GM23338 (cell line): ENCODE results near the gene PLD1. TPM values are rescaled to one million over a fixed set of nuclear protein-coding genes. Genes with fewer than 3 reads are reported as not detected.

Experiments used
- ATAC-seq: fragments of 200-7000 bp; cut with Tn5 transposase; 3 replicates; pipeline ENCODE4 v1.9.1; 2020
- DNase-seq: peaks from one replicate; pipeline ENCODE4 v3.0.0-alpha.2; 2015; ENCODE audit warnings: low spot score
- H2AFZ ChIP-seq: fragments of 200-600 bp; sonication (generic); 2 replicates; pipeline ENCODE4 v1.8.0; 2016; ENCODE audit warnings: antibody characterized with exemption, mild to moderate bottlenecking, moderate library complexity
- H3F3A ChIP-seq: fragments of 200-600 bp; sonication (generic); replicated peaks from 2 replicates; pipeline ENCODE4 v1.8.0; 2017; ENCODE audit warnings: antibody characterized with exemption, mixed run types, low read depth
- H3K27ac ChIP-seq: fragments of 200-600 bp; sonication (generic); 2 replicates; pipeline ENCODE4 v1.6.1; 2016; ENCODE audit warnings: low read depth
- H3K27me3 ChIP-seq: fragments of 200-600 bp; sonication (generic); 2 replicates; pipeline ENCODE4 v1.8.0; 2016; ENCODE audit warnings: mild to moderate bottlenecking, mixed run types, moderate library complexity; ENCODE audit not compliant: insufficient read depth
- H3K36me3 ChIP-seq: fragments of 200-600 bp; sonication (generic); 2 replicates; pipeline ENCODE4 v1.8.0; 2016; ENCODE audit warnings: mild to moderate bottlenecking; ENCODE audit not compliant: insufficient read depth
- H3K4me1 ChIP-seq: fragments of 200-600 bp; sonication (generic); 2 replicates; pipeline ENCODE4 v1.8.0; 2016; ENCODE audit warnings: mild to moderate bottlenecking, moderate library complexity; ENCODE audit not compliant: insufficient read depth
- H3K4me2 ChIP-seq: fragments of 200-600 bp; sonication (generic); 2 replicates; pipeline ENCODE4 v1.7.1; 2017; ENCODE audit warnings: mixed run types
- H3K4me3 ChIP-seq: fragments of 200-600 bp; sonication (generic); 2 replicates; pipeline ENCODE4 v1.6.1; 2016; ENCODE audit warnings: mixed run types
- H3K79me2 ChIP-seq: fragments of 200-600 bp; sonication (generic); replicated peaks from 2 replicates; pipeline ENCODE4 v1.8.0; 2017; ENCODE audit warnings: mild to moderate bottlenecking; ENCODE audit not compliant: insufficient read depth
- H3K9me2 ChIP-seq: fragments of 200-600 bp; sonication (generic); 2 replicates; pipeline ENCODE4 v1.8.0; 2017; ENCODE audit not compliant: insufficient read depth
- H4K20me1 ChIP-seq: fragments of 200-600 bp; sonication (generic); replicated peaks from 2 replicates; pipeline ENCODE4 v1.8.0; 2017; ENCODE audit warnings: mild to moderate bottlenecking; ENCODE audit not compliant: insufficient read depth
- H3K27ac Mint-ChIP-seq: 2 replicates; pipeline ENCODE4 v1.8.0; 2020; ENCODE audit warnings: inconsistent platforms, mild to moderate bottlenecking, moderate library complexity, mixed read lengths
- H3K27me3 Mint-ChIP-seq: 3 replicates; pipeline ENCODE4 v1.8.0; 2022; ENCODE audit warnings: low read depth, mild to moderate bottlenecking, moderate library complexity, mixed read lengths, inconsistent platforms; ENCODE audit not compliant: insufficient read depth, poor library complexity
- H3K36me3 Mint-ChIP-seq: 3 replicates; pipeline ENCODE4 v1.8.0; 2021; ENCODE audit warnings: low read depth, mild to moderate bottlenecking, inconsistent platforms, moderate library complexity, mixed read lengths
- H3K4me1 Mint-ChIP-seq: 3 replicates; pipeline ENCODE4 v1.8.0; 2020; ENCODE audit warnings: mild to moderate bottlenecking, inconsistent platforms, mixed read lengths
- H3K4me3 Mint-ChIP-seq: 3 replicates; pipeline ENCODE4 v1.8.0; 2021; ENCODE audit warnings: moderate library complexity, mild to moderate bottlenecking, inconsistent platforms, mixed read lengths
- H3K9me3 Mint-ChIP-seq: 3 replicates; pipeline ENCODE4 v1.8.0; 2020; ENCODE audit warnings: moderate library complexity, mild to moderate bottlenecking, inconsistent platforms, mixed read lengths
- CREB1 ChIP-seq: fragments of 250-450 bp; sonication (Bioruptor Pico); IDR thresholded peaks from 2 replicates; pipeline ENCODE4 v1.5.0; 2020; ENCODE audit warnings: low read depth, mild to moderate bottlenecking, moderate library complexity
- EZH2 ChIP-seq: fragments of 200-600 bp; sonication (generic); IDR thresholded peaks from one replicate; pipeline ENCODE4 v1.8.0; 2017; ENCODE audit warnings: antibody characterized with exemption, mild to moderate bottlenecking, low read depth; ENCODE audit not compliant: unreplicated experiment
- EZH2phosphoT487 ChIP-seq: fragments of 200-600 bp; sonication (generic); IDR thresholded peaks from one replicate; pipeline ENCODE4 v1.8.1; 2018; ENCODE audit warnings: antibody characterized with exemption; ENCODE audit not compliant: unreplicated experiment
- JUNB ChIP-seq: IDR thresholded peaks from one replicate; pipeline ENCODE4 v1.6.1; 2016; ENCODE audit warnings: antibody characterized with exemption; ENCODE audit not compliant: unreplicated experiment
- NANOG ChIP-seq: IDR thresholded peaks from 2 replicates; pipeline ENCODE4 v1.6.1; 2016; ENCODE audit warnings: antibody characterized with exemption, borderline replicate concordance
- STAT1 ChIP-seq: IDR thresholded peaks from one replicate; pipeline ENCODE4 v1.6.1; 2016; ENCODE audit warnings: antibody characterized with exemption; ENCODE audit not compliant: unreplicated experiment
- ZNF114 ChIP-seq: fragments of 250-450 bp; sonication (Bioruptor Pico); IDR thresholded peaks from 2 replicates; pipeline ENCODE4 v1.5.0; 2020; ENCODE audit warnings: mild to moderate bottlenecking, moderate library complexity
- ZNF331 ChIP-seq: fragments of 250-450 bp; sonication (Bioruptor Pico); IDR thresholded peaks from 2 replicates; pipeline ENCODE4 v1.5.0; 2020; ENCODE audit warnings: low read depth, mild to moderate bottlenecking, moderate library complexity
- polyA plus RNA-seq: library from polyadenylated mRNA; unstranded; fragments of >200 nt; fragmentation: Nextera tagmentation; extraction: Ambion mirVana; gene quantifications from 2 replicates; pipeline ENCODE4 v1.2.1, GENCODE V29; 2016
- total RNA-seq: library from RNA; depleted of rRNA; stranded (reverse); fragments of >200 nt; shearing (Covaris generic); gene quantifications from 2 replicates; pipeline ENCODE4 v1.2.3, GENCODE V29; 2014
- TF ChIP-seq, protein P1 (sequence below): IDR thresholded peaks from 2 replicates; pipeline ENCODE4 v1.6.1; 2016; ENCODE audit warnings: antibody characterized with exemption
- TF ChIP-seq, protein P2 (sequence below), 2 experiments: fragments of 200-600 bp in 1 of 2; sonication (generic) in 1 of 2; conservative IDR thresholded peaks; 2 replicates each; pipeline versions ENCODE4 v1.5.1 to v1.6.1; 2016 to 2017; ENCODE audit warnings: antibody characterized with exemption in 2 of 2, low read depth in 2 of 2, mild to moderate bottlenecking in 2 of 2, moderate library complexity in 1 of 2

The PLD1 gene
- total and polyA plus RNA-seq, 2 experiments from 2014 or later, result 1.4 to 2.2 TPM

DNA sequence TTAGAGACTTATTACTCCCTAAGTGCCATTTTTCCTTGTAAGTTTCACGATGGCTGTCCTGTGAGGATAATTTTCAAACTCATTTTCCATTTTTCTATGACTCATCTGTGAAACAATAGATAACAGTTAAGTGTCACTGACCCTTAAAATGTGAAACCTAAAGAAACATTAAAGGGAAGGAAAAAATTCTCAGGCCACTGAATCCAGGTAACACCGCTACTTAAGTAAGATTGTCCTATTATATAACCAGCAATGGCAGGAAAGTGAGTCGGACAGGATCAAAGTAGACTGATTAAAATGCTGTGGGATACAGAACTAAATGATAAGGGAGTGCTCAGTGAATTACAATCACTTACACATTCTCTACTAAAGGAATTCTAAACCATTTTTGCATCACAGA is 12.4 kb downstream of the PLD1 start:
- H3K4me2 ChIP-seq, result 0 out of 2 replicates have a peak overlapping the region, but pooled peaks have one; percentile 4
- H4K20me1 ChIP-seq, result no peaks in the 10 kb centered on the region
- DNase-seq (peak; percentile 13), ATAC-seq (no peak)
- H3K27ac ChIP-seq, result no peak overlapping the region
- Mint-ChIP-seq H3K27me3 (peaks cover 2% of the 10 kb centered on the region), H3K4me1 (peaks cover 11% of the 10 kb centered on the region), H3K36me3 (no peaks in the 10 kb centered on the region), H3K27ac (no peak overlapping the region; the same call in 1 of the 2 replicates), H3K9me3 (no peaks in the 10 kb centered on the region), H3K4me3 (no peak overlapping the region)
- H3K4me1 ChIP-seq, result peaks cover 12% of the 10 kb centered on the region
- no peaks in the 10 kb centered on the region for H3K36me3 ChIP-seq
- H2AFZ ChIP-seq, result no peak overlapping the region
- H3K9me2 ChIP-seq, result peaks cover 2% of the 10 kb centered on the region
- no peak overlapping the region for H3K4me3 ChIP-seq
- no peaks in the 10 kb centered on the region for H3F3A ChIP-seq
- TF ChIP-seq, protein P1, sequence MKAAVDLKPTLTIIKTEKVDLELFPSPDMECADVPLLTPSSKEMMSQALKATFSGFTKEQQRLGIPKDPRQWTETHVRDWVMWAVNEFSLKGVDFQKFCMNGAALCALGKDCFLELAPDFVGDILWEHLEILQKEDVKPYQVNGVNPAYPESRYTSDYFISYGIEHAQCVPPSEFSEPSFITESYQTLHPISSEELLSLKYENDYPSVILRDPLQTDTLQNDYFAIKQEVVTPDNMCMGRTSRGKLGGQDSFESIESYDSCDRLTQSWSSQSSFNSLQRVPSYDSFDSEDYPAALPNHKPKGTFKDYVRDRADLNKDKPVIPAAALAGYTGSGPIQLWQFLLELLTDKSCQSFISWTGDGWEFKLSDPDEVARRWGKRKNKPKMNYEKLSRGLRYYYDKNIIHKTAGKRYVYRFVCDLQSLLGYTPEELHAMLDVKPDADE, result no peak
- TF ChIP-seq ZNF331 (CRISPR knock-in tag), result no peak
- no peak for TF ChIP-seq JUNB
- no peak for TF ChIP-seq EZH2
- TF ChIP-seq CREB1 (CRISPR knock-in tag), result no peak
- TF ChIP-seq STAT1, result no peak
- H3K79me2 ChIP-seq, result no peaks in the 10 kb centered on the region
- no peaks in the 10 kb centered on the region for H3K27me3 ChIP-seq

DNA sequence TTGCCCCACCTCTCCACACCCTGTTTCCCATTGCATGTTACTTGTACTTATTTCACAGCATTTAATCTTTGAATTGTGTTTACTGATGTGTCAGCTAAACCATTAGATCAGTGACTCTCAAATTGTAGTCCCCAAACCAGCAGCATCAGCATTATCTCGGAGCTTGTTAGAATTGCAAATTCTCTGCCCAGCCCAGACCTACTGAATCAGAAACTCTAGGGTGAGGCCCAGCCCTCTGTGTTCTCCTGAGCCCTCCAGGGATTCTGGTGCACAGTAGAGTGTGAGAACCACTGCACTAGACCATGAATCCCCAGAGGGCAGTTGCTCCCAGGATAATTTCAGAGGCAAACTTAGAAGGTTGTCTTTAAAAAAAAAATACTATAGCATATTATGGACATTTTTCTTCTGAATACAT is 13.0 kb downstream of the PLD1 start:
- Histone ChIP-seq H3K27me3 (no peaks in the 10 kb centered on the region), H3K9me2 (peaks cover 8% of the 10 kb centered on the region; the same call in 1 of the 2 replicates), H3K36me3 (no peaks in the 10 kb centered on the region), H3K4me1 (peaks cover 13% of the 10 kb centered on the region), H2AFZ (no peak overlapping the region), H3K79me2 (no peaks in the 10 kb centered on the region), H3F3A (no peaks in the 10 kb centered on the region), H3K4me2 (peak overlapping the region; percentile 9; the same call in 1 of the 2 replicates), H3K4me3 (no peak overlapping the region), H3K27ac (no peak overlapping the region), H4K20me1 (no peaks in the 10 kb centered on the region)
- peak; percentile 81 for ATAC-seq
- Mint-ChIP-seq H3K36me3 (no peaks in the 10 kb centered on the region), H3K4me1 (peaks cover 12% of the 10 kb centered on the region), H3K27ac (no peak overlapping the region), H3K27me3 (peaks cover 5% of the 10 kb centered on the region), H3K9me3 (no peaks in the 10 kb centered on the region), H3K4me3 (no peak overlapping the region)
- TF ChIP-seq ZNF331 (CRISPR knock-in tag) (no peak), EZH2 (no peak), NANOG (no peak), JUNB (no peak), STAT1 (no peak), CREB1 (CRISPR knock-in tag) (no peak), EZH2phosphoT487 (no peak), ZNF114 (no peak)
- TF ChIP-seq, protein P1, result no peak
- TF ChIP-seq, protein P2, sequence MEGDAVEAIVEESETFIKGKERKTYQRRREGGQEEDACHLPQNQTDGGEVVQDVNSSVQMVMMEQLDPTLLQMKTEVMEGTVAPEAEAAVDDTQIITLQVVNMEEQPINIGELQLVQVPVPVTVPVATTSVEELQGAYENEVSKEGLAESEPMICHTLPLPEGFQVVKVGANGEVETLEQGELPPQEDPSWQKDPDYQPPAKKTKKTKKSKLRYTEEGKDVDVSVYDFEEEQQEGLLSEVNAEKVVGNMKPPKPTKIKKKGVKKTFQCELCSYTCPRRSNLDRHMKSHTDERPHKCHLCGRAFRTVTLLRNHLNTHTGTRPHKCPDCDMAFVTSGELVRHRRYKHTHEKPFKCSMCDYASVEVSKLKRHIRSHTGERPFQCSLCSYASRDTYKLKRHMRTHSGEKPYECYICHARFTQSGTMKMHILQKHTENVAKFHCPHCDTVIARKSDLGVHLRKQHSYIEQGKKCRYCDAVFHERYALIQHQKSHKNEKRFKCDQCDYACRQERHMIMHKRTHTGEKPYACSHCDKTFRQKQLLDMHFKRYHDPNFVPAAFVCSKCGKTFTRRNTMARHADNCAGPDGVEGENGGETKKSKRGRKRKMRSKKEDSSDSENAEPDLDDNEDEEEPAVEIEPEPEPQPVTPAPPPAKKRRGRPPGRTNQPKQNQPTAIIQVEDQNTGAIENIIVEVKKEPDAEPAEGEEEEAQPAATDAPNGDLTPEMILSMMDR (conservative IDR thresholded peaks at IDR 0.05; ENCODE audit: low read depth in 2 of 2), result no peak
- peak; percentile 11 for DNase-seq
